ENCODE measurements around the gene LCN1.

DNA sequence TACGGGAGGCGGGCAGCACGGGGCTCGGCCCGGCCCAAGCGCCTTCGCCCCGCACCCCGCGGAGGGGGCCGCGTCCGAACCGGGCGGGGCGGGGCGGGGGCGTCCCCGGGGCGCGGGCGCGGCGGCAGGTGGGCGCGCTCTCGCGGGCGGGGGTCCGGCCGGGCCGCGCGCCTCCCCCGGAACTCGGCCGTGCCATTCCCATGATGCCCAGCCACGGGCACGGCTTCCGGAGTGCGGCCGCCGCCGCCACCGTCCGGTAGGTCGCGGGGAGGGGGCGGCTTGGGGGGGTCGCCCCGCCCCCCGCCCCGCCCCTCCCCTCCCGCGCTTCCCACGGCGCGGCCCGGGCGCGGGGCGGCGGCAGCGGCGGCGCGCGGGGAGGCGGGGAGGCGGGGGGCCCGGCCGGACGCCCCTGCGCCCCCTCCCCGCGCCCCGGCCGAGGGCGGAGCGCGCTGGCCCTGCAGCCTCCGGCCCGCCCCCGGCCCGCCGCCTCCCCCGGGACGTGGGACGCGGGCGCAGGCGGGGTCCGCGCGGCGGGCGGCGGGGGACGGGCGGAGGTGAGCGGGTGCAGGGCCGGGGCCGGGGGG lies 41.7 kb upstream of the LCN1 start, which contains the start of gene PPP1R26:
- TF ChIP-seq, protein P1, sequence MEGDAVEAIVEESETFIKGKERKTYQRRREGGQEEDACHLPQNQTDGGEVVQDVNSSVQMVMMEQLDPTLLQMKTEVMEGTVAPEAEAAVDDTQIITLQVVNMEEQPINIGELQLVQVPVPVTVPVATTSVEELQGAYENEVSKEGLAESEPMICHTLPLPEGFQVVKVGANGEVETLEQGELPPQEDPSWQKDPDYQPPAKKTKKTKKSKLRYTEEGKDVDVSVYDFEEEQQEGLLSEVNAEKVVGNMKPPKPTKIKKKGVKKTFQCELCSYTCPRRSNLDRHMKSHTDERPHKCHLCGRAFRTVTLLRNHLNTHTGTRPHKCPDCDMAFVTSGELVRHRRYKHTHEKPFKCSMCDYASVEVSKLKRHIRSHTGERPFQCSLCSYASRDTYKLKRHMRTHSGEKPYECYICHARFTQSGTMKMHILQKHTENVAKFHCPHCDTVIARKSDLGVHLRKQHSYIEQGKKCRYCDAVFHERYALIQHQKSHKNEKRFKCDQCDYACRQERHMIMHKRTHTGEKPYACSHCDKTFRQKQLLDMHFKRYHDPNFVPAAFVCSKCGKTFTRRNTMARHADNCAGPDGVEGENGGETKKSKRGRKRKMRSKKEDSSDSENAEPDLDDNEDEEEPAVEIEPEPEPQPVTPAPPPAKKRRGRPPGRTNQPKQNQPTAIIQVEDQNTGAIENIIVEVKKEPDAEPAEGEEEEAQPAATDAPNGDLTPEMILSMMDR (IDR thresholded peaks at IDR 0.05; ENCODE audit: poor library complexity, severe bottlenecking), result no peak
- no peak for TF ChIP-seq EP300 (conservative IDR thresholded peaks at IDR 0.05; ENCODE audit: poor library complexity, severe bottlenecking)

Data from neural cell (in vitro differentiated cells).